ENCODE results near the gene GNPAT.

The GNPAT gene

DNA sequence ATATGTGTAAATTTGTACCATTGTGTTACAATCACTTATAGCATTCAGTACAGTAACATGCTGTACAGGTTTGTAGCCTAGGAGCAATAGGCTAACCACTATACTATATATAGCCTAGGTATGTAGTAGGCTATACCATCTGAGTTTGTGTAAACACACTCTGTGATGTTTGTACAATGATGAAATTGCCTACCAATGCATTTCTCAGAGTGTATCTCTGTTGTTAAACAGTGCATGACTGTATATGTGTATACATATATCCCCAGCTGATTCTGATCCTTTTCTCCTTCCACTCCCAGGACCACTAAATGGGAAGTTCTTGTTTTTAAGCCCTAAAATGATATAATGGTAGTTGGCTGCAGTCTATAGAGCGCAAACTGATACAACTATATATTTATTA lies 7.8 kb downstream of the GNPAT start:
- peak; percentile 62 for DNase-seq

DNA sequence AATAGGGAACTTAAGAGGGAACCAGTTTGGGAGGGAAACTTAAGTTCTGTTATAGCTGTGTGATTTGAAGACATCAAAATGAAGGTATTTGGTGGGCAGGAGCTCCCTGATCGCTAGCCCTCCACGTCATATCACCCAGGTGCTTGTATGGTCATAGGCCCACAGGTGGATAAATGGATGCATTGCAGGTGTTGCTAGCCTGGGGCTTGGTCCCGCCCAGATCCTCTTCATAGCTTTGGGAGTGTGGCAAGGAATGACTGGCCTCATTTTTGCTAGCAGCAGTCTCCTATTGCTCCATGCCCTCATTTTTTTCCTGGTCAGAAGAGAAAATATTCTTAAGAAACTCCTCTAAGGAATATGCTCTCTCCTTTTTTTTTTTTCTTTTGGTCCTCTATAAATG lies 11.3 kb downstream of the GNPAT start:
- no peak for DNase-seq

DNA sequence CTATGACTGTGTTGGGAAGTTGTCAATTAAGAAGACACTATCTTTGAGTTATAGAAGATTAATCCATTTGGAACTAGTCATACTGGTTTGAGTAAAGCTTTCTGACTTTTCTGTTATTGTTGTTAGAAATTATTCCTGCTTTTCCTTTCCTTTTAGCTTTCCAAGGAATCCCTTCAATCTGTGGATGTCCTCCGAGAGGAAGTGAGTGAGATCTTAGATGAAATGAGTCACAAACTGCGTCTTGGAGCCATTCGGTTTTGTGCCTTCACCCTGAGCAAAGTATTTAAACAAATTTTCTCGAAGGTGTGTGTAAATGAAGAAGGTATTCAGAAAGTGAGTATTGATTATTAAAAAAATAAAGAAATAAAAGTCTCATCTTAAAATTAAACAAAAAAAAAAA lies 19.3 kb downstream of the GNPAT start:
- DNase-seq: no peak

GRCh38 chr1:231264642-231265041 lies 23.6 kb downstream of the GNPAT start:
- DNase-seq: no peak

GRCh38 chr1:231265379-231265778 lies 24.4 kb downstream of the GNPAT start:
- no peak for DNase-seq

- no peak for DNase-seq
These were observed 25.9 kb downstream of the GNPAT start for GRCh38 chr1:231266811-231267322.

- no peak for DNase-seq
These were observed 31.2 kb downstream of the GNPAT start for GRCh38 chr1:231272173-231272572.

DNA sequence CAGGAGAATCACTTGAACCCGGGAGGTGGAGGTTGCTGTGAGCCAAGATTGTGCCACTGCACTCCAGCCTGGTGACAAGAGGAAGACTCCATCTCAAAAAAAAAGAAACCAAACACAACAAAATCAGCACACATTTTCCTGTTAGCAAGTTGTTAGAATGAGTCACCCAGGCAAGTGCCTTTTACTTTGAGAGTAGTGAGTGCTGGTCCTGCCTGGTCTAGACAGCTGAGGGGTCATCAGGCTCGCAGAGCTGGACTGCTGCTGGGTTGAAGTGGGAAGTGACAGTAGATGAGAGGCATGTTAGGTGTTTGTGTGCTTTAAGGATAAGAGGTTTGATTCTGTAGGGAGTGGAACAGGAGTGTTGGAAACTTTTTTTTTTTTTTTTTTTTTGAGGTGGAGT lies 31.9 kb downstream of the GNPAT start:
- peak; percentile 28 for DNase-seq

GRCh38 chr1:231274119-231274825 lies 33.3 kb downstream of the GNPAT start:
- DNase-seq: no peak

- peak; percentile 5 for DNase-seq
These were observed 37.2 kb downstream of the GNPAT start for GRCh38 chr1:231278100-231278790.

DNA sequence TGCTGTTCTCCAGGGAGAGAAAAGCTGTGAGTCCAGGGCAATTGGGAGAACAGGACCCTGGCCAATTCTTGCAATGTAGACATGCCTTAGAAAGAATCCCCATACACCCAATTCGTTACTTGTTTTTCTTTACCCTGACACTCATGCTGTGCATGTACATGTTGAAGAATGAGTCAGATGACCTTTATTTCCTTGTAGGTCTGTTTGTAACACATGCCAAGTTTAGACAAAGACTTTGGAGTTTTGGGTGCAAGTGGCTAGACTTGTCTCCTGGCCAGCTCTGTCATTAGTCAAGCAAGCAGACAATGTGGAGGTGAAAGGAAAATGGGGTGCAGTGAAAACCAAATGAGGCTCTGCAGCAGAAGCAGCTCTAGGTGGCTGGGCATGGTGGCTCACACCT lies 38.1 kb downstream of the GNPAT start:
- no peak for DNase-seq

DNA sequence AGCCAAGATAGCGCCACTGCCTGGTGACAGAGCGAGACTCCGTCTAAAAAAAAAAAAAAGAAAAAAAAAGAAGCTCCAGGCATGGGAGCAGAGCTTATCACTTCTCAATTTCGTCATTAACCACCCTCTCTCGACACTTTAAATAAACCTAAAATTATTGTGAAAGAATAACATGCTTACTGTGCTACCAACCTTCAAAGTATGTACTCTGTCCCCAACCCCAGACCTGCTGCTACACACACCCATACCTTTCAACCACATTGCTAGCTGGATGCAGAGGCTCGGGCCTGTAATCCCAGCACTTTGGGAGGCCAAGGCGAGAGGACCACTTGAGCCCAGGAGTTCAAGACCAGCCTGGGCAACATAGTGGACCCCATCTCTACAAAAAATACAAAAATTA lies 38.7 kb downstream of the GNPAT start:
- DNase-seq: no peak

DNA sequence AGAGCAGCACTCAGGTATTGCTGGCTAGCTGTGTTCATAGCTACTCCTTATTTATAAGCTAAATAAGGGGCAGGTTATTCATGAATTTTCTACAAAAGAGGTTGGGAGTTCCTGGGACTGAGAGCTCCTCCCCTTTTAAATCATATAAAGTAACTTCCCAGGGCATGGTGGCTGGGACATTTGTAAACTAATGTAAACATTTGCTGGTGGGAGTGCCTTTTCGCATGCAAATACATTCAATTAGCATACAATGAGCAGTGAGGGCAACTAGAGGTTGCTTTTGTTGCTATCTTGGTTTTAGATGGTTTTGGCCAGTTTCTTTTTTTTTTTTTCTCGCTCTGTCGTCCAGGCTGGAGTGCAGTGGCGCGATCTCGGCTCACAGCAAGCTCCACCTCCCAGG lies 43.4 kb downstream of the GNPAT start:
- DNase-seq: no peak

- no peak for DNase-seq
These were observed 45.6 kb downstream of the GNPAT start for GRCh38 chr1:231286603-231287002.

DNA sequence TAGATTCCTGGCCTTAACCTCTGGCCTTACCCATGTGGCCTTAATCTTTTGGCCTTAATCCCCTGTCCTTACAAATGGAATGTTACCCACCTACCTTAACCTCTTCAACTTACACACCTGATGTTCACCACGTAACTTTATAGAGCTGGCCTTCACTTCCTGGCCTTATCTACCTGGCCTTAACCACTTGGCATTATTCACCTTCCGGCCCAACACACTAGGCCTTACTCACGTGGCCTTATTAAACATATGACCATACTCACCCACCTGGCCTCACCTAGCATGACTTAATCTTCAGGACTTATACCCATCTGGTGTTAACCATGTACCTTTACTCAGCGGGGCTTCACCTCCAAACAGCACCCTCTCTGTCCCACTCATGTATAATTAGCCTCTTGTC lies 54.9 kb downstream of the GNPAT start:
- DNase-seq: no peak

DNA sequence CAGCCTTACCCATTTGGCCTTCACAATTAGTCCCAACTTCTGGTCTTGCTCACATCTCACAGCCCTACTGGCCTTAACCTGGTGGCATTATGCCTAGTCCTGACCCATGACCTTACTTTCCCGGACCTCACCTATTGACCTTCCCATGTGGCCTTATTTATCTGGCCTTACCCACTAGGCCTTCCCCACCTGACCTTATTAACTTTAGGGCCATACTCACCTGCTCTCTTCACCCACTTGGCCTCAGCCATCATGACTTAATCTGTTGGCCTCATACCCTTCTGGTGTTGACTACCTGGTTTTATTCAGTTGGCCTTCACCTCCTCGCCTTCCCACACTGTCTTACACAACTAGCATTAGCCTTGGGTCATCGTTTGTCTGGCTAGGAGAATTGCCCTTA lies 61.0 kb downstream of the GNPAT start:
- DNase-seq: no peak

GRCh38 chr1:231310391-231310934 lies 69.5 kb downstream of the GNPAT start:
- DNase-seq: no peak

GRCh38 chr1:231311720-231312431 lies 70.9 kb downstream of the GNPAT start:
- no peak for DNase-seq

DNA sequence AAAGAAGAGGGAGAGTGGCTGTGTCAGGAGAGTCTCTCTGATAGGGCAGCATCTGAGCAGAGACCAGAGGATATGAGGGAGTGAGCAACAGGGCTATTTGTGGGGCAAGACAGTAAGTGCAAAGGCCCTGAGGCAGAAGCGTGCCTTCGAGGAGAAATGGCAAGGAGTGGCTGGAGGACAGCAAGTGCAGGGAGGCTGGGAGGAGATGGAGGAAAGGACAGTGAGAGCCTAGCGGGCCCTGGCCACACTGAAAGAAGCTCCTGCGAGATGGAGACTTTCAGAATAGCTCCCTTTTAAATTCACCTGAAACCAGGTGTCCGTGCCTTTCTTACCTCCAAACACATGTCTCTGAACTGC lies 71.4 kb downstream of the GNPAT start:
- no peak for DNase-seq

DNA sequence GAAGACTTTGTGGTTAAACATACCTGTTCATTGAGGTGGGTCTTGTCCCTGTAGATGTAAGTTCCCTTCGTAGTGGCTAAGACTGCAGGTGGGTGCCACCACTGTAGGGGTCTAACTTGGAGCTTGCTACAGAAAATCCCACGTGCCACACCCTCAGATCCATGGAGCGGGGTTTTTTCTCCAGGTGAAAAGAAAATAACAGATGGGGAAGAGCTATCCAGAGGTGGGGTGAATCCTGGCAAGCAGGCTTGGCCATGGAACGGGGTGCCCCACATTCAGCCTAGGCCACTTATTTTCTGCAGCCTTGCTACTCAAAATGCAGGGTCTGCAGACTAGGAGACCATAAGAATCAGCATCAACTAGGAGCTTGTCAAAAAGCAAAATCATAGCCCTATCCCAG lies 72.6 kb downstream of the GNPAT start:
- DNase-seq: no peak

- DNase-seq: no peak
These were observed 74.9 kb downstream of the GNPAT start for GRCh38 chr1:231315887-231316286.

GRCh38 chr1:231317306-231318014 lies 76.4 kb downstream of the GNPAT start:
- DNase-seq: no peak

- no peak for DNase-seq
These were observed 77.0 kb downstream of the GNPAT start for GRCh38 chr1:231318015-231318355.
